T-helper 2 cell treated with Interferon-gamma antibody and Interleukin-4, amounts not matched to agents 5 μg/mL and 100 μg/mL, for 36 hours (primary cell): ENCODE results near the gene CTNNA1.
"Not testable (repeated sequence)": the region's sequence is repeated elsewhere in the genome, so short reads cannot be mapped to it uniquely, and the experiment has no call there.

Source experiments
- DNase-seq: peaks from one replicate; pipeline ENCODE4 v3.0.0; 2021; ENCODE audit warnings: low spot score
- H3K27ac Mint-ChIP-seq: one replicate; pipeline ENCODE4 v1.8.0; 2021; ENCODE audit warnings: mild to moderate bottlenecking, mixed read lengths
- H3K27me3 Mint-ChIP-seq: one replicate; pipeline ENCODE4 v1.8.0; 2021; ENCODE audit warnings: low read depth, mixed read lengths
- H3K36me3 Mint-ChIP-seq: one replicate; pipeline ENCODE4 v1.8.0; 2021; ENCODE audit warnings: low read depth, mixed read lengths
- H3K4me1 Mint-ChIP-seq: one replicate; pipeline ENCODE4 v1.8.0; 2021; ENCODE audit warnings: low read depth, mixed read lengths
- H3K4me3 Mint-ChIP-seq: one replicate; pipeline ENCODE4 v1.8.0; 2022; ENCODE audit warnings: mild to moderate bottlenecking, moderate library complexity, mixed read lengths
- H3K9me3 Mint-ChIP-seq: one replicate; pipeline ENCODE4 v1.8.0; 2021; ENCODE audit warnings: mixed read lengths

Gene CTNNA1

DNA sequence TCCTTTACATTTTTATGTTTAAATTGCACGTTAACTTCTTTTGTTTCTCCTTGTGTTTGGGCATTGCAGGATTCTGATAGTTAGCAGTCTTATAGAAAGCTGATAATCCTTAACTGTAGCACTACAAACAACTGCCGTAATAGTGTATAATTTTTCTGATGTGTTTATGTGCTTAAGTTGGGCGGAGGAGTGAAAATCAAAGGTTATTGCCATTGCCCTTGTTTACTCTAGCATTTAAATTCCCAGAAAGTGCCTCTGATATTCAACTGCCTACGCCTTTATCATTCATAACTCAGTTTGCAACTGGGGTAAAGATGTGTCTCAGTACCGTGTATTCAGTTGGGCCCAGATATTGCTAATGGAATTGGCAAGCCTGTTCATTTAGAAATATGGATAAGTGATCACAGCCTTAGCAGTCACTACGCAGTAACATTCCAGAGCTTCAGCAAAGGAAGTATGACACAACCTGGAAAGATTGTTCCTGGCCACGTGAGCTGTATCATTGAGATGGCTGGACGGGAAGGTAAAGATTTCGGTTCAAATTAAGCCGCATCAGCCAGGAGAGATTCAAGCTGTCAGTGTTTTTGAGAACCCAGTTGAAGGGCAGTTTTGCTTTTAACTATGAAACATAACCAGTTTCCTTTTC is 150.0 kb downstream of the CTNNA1 start:
- Mint-ChIP-seq H3K36me3 (peaks cover 11% of the 10 kb centered on the region), H3K4me3 (no peak overlapping the region), H3K9me3 (no peaks in the 10 kb centered on the region), H3K27ac (no peak overlapping the region), H3K4me1 (peaks cover 11% of the 10 kb centered on the region), H3K27me3 (peaks cover 13% of the 10 kb centered on the region)
- DNase-seq = no peak

- Mint-ChIP-seq H3K4me3 (no peak overlapping the region), H3K4me1 (peaks cover 8% of the 10 kb centered on the region), H3K36me3 (peaks cover 7% of the 10 kb centered on the region), H3K27me3 (peaks cover 5% of the 10 kb centered on the region), H3K9me3 (peaks cover 4% of the 10 kb centered on the region), H3K27ac (no peak overlapping the region)
- DNase-seq = no peak
Observed at GRCh38 chr5:138905541-138905940, 152.3 kb downstream of the CTNNA1 start.

GRCh38 chr5:138909734-138910133 is 156.5 kb downstream of the CTNNA1 start:
- DNase-seq = no peak
- peaks cover 5% of the 10 kb centered on the region for H3K9me3 Mint-ChIP-seq
- H3K36me3 Mint-ChIP-seq = peaks cover 5% of the 10 kb centered on the region
- no peak overlapping the region for H3K4me3 Mint-ChIP-seq
- H3K4me1 Mint-ChIP-seq = peaks cover 5% of the 10 kb centered on the region
- H3K27ac Mint-ChIP-seq = no peak overlapping the region
- no peaks in the 10 kb centered on the region for H3K27me3 Mint-ChIP-seq

GRCh38 chr5:138910546-138911185 is 157.4 kb downstream of the CTNNA1 start:
- H3K9me3 Mint-ChIP-seq = peaks cover 5% of the 10 kb centered on the region
- no peak for DNase-seq
- H3K4me1 Mint-ChIP-seq = peaks cover 5% of the 10 kb centered on the region
- no peak overlapping the region for H3K4me3 Mint-ChIP-seq
- H3K36me3 Mint-ChIP-seq = peaks cover 5% of the 10 kb centered on the region
- H3K27ac Mint-ChIP-seq = no peak overlapping the region
- H3K27me3 Mint-ChIP-seq = no peaks in the 10 kb centered on the region

GRCh38 chr5:138911441-138911840 is 158.2 kb downstream of the CTNNA1 start:
- peaks cover 5% of the 10 kb centered on the region for H3K4me1 Mint-ChIP-seq
- H3K36me3 Mint-ChIP-seq = peaks cover 5% of the 10 kb centered on the region
- H3K27ac Mint-ChIP-seq = no peak overlapping the region
- no peaks in the 10 kb centered on the region for H3K27me3 Mint-ChIP-seq
- peaks cover 5% of the 10 kb centered on the region for H3K9me3 Mint-ChIP-seq
- H3K4me3 Mint-ChIP-seq = no peak overlapping the region
- DNase-seq = no peak

DNA sequence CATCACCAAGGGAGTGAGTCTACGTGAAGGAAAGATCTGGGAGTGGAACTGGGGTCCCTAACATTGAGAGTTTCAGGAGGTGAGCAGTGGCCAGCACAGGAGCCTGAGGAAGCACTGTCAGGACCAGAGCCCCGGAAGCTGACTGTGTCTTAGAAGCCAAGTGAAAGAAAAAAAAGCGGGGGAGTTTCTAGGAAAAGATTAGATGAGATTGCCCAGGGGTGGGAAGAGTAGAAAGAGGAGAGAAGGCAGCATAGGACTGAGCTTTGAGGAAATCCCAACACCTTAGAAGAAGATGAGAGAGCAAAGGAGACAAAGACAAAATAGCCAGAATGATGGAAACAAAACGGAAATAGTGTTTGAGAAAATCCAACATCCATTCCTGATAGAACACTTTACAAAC is 158.9 kb downstream of the CTNNA1 start:
- peaks cover 5% of the 10 kb centered on the region for H3K4me1 Mint-ChIP-seq
- no peaks in the 10 kb centered on the region for H3K27me3 Mint-ChIP-seq
- no peak overlapping the region for H3K27ac Mint-ChIP-seq
- peaks cover 3% of the 10 kb centered on the region for H3K36me3 Mint-ChIP-seq
- H3K9me3 Mint-ChIP-seq = peaks cover 5% of the 10 kb centered on the region
- no peak for DNase-seq
- no peak overlapping the region for H3K4me3 Mint-ChIP-seq

GRCh38 chr5:138913773-138914172 is 160.5 kb downstream of the CTNNA1 start:
- Mint-ChIP-seq H3K36me3 (peaks cover under 1% of the 10 kb centered on the region), H3K27me3 (no peaks in the 10 kb centered on the region), H3K4me3 (no peak overlapping the region), H3K9me3 (peaks cover 5% of the 10 kb centered on the region), H3K4me1 (peaks cover 5% of the 10 kb centered on the region), H3K27ac (no peak overlapping the region)
- DNase-seq = no peak

DNA sequence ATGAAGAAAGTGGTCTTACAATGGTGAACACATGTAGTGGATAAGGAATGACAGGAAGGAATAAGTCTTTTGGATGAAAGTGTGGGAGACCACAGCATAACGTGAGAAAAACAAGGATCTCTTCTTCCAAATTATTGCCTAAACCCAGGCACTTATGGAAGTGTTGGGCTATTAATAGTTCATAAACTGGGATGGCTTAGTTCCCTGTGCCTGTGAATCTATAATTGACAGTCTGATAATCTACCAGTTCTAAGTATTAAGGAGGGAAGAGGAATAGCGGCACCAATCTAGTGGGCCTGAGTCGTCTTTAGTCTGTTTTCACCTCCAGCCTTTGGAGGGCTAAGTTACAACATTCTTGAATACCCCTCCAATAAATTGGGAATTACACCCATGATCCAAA is 161.1 kb downstream of the CTNNA1 start:
- Mint-ChIP-seq H3K9me3 (peaks cover 5% of the 10 kb centered on the region), H3K4me3 (no peak overlapping the region), H3K36me3 (no peaks in the 10 kb centered on the region), H3K4me1 (peaks cover 5% of the 10 kb centered on the region), H3K27ac (no peak overlapping the region), H3K27me3 (no peaks in the 10 kb centered on the region)
- no peak for DNase-seq

DNA sequence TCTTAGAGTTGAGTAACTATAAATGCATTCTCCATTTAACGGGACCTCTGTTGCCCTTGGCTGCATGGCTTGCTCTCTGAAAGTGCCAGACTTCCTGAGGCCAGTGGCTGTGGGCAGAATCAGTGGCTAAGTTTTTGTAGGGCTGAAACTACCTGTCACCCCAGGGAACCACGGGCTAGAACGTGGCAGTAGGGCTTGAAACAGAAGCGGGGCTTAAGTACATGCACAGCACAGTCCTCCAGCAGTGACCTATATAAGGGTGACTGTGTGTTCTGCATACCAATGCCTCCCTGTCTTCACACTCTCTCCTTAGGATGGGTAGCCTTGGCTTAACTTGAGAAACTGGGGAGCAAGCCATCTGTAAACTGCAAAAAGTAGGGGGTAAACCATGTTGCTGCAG is 165.5 kb downstream of the CTNNA1 start:
- H3K27me3 Mint-ChIP-seq = no peaks in the 10 kb centered on the region
- no peak overlapping the region for H3K4me3 Mint-ChIP-seq
- no peak for DNase-seq
- H3K27ac Mint-ChIP-seq = no peak overlapping the region
- no peaks in the 10 kb centered on the region for H3K36me3 Mint-ChIP-seq
- peaks cover 2% of the 10 kb centered on the region for H3K4me1 Mint-ChIP-seq
- H3K9me3 Mint-ChIP-seq = no peaks in the 10 kb centered on the region

GRCh38 chr5:138920181-138920580 is 167.0 kb downstream of the CTNNA1 start:
- Mint-ChIP-seq H3K27ac (no peak overlapping the region), H3K36me3 (no peaks in the 10 kb centered on the region), H3K4me3 (no peak overlapping the region), H3K4me1 (peaks cover 2% of the 10 kb centered on the region), H3K27me3 (no peaks in the 10 kb centered on the region), H3K9me3 (no peaks in the 10 kb centered on the region)
- DNase-seq = no peak

GRCh38 chr5:138921362-138921761 is 168.1 kb downstream of the CTNNA1 start:
- H3K27me3 Mint-ChIP-seq, DNase-seq, H3K9me3 Mint-ChIP-seq, H3K27ac Mint-ChIP-seq, H3K4me1 Mint-ChIP-seq, H3K4me3 Mint-ChIP-seq, H3K36me3 Mint-ChIP-seq: not testable (repeated sequence)

GRCh38 chr5:138922494-138922893 is 169.3 kb downstream of the CTNNA1 start:
- peaks cover 2% of the 10 kb centered on the region for H3K4me1 Mint-ChIP-seq
- DNase-seq = no peak
- H3K27ac Mint-ChIP-seq = no peak overlapping the region
- H3K9me3 Mint-ChIP-seq = no peaks in the 10 kb centered on the region
- no peak overlapping the region for H3K4me3 Mint-ChIP-seq
- H3K36me3 Mint-ChIP-seq = peaks cover 1% of the 10 kb centered on the region
- H3K27me3 Mint-ChIP-seq = no peaks in the 10 kb centered on the region

GRCh38 chr5:138925090-138925635 is 171.9 kb downstream of the CTNNA1 start:
- Mint-ChIP-seq H3K27me3 (no peaks in the 10 kb centered on the region), H3K4me1 (peaks cover 2% of the 10 kb centered on the region), H3K4me3 (no peak overlapping the region)

GRCh38 chr5:138926257-138926656 is 173.0 kb downstream of the CTNNA1 start:
- no peak overlapping the region for H3K27ac Mint-ChIP-seq

More at GRCh38 chr5:138925090-138925635, 171.9 kb downstream of the CTNNA1 start:
- H3K9me3 Mint-ChIP-seq = no peaks in the 10 kb centered on the region
- DNase-seq = no peak
- no peak overlapping the region for H3K27ac Mint-ChIP-seq
- peaks cover 3% of the 10 kb centered on the region for H3K36me3 Mint-ChIP-seq

More at GRCh38 chr5:138926257-138926656, 173.0 kb downstream of the CTNNA1 start:
- Mint-ChIP-seq H3K27me3 (no peaks in the 10 kb centered on the region), H3K4me3 (no peak overlapping the region), H3K9me3 (no peaks in the 10 kb centered on the region), H3K36me3 (peaks cover 8% of the 10 kb centered on the region), H3K4me1 (peaks cover 1% of the 10 kb centered on the region)
- DNase-seq = no peak
